A673 (cell line): Measurements from ENCODE around the gene ACADVL.

Source experiments
- CTCF ChIP-seq: fragments of 300-800, 200-600 bp; sonication (generic); conservative IDR thresholded peaks from 2 replicates; pipeline ENCODE4 v1.5.1; 2017; ENCODE audit warnings: low read depth, mild to moderate bottlenecking, antibody characterized with exemption, low read length, moderate library complexity, mixed read lengths
- EZH2 ChIP-seq: fragments of 200-600 bp; sonication (generic); IDR thresholded peaks from 2 replicates; pipeline ENCODE4 v1.6.1; 2017; ENCODE audit warnings: borderline replicate concordance, low read depth, mild to moderate bottlenecking, mixed read lengths, antibody characterized with exemption, low read length; ENCODE audit not compliant: poor library complexity, severe bottlenecking

GRCh38 chr17:7217113-7217987, 2.4 kb upstream of the ACADVL start:
- no peak for TF ChIP-seq CTCF
- TF ChIP-seq EZH2: no peak
